HUES48 (cell line): ENCODE measurements around the gene S100A8.

Experiments used
- H3K27ac ChIP-seq: one replicate; pipeline ENCODE4 v1.7.0; 2013; ENCODE audit warnings: low read depth, low read length, inconsistent platforms
- H3K27me3 ChIP-seq: 2 replicates; pipeline ENCODE4 v1.6.1; 2013; ENCODE audit warnings: mild to moderate bottlenecking, low read length; ENCODE audit not compliant: control insufficient read depth, insufficient read depth
- H3K36me3 ChIP-seq: 2 replicates; pipeline ENCODE4 v1.6.1; 2013; ENCODE audit warnings: low read length; ENCODE audit not compliant: control insufficient read depth, insufficient read depth
- H3K4me1 ChIP-seq: 2 replicates; pipeline ENCODE4 v1.6.1; 2013; ENCODE audit warnings: mild to moderate bottlenecking, low read length; ENCODE audit not compliant: control insufficient read depth, insufficient read depth
- H3K4me3 ChIP-seq: 2 replicates; pipeline ENCODE4 v1.5.1; 2013; ENCODE audit warnings: mild to moderate bottlenecking, low read depth, low read length
- H3K9ac ChIP-seq: 2 replicates; pipeline ENCODE4 v1.6.1; 2013; ENCODE audit warnings: mild to moderate bottlenecking, low read depth, low read length, moderate library complexity
- H3K9me3 ChIP-seq: 2 replicates; pipeline ENCODE4 v1.6.1; 2013; ENCODE audit warnings: low read length; ENCODE audit not compliant: control insufficient read depth, insufficient read depth

Gene S100A8

GRCh38 chr1:153390938-153391710 lies at the start of gene S100A8:
Gene S100A8, minus strand, starts transcription at chr1:153391073. Its CDS starts 538 bp downstream, at chr1:153390535.
- no peak within 1 kb of the TSS for H3K9ac ChIP-seq
- no peak within 1 kb of the TSS for H3K27ac ChIP-seq
- H3K4me1 ChIP-seq: no peaks in the 10 kb centered on the region
- no peaks in the 10 kb centered on the region for H3K27me3 ChIP-seq
- no peak within 1 kb of the TSS for H3K4me3 ChIP-seq
- no peaks in the 10 kb centered on the region for H3K36me3 ChIP-seq
- H3K9me3 ChIP-seq: no peaks in the 10 kb centered on the region

DNA sequence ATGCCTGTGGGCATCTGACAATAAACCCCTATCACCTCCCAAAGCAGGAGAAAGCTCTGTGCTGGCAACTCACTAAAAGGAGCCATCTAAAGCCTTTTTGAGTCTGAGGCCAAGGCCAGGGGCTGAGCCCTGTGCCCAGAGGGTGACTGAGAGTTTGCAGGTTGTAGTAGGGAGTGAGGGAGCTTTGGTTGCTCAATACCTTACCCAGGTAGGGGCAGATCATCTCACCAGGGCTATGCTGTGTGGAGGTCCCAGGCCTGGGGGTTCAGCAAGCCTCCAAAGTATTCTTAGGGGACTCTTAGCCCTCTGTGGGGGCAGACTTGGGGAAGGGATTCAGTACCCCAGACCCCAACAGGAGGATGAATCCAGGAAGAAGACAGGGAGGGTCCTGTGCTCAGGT lies 48.4 kb upstream of the S100A8 start:
- H3K9me3 ChIP-seq: no peaks in the 10 kb centered on the region
- no peak overlapping the region for H3K27ac ChIP-seq
- H3K27me3 ChIP-seq: no peaks in the 10 kb centered on the region

DNA sequence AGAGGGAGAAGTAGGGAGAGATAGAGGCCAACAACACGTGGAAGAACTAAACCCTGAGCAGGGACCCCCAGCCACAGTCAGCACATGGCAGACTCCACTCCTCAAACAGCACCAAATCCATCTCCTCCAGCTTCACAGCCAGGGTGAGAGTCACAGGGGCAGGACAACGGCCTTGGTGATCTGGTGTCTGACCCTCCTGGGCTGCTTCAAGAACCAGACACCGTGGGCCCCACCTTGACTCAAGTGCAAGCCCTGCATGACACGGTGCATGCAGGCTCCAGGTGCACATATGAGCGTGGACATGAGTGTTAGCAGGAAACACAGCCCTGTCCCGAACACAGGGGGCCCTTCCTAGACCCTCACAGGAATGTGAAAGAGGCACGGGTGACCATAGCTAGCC lies 47.7 kb upstream of the S100A8 start:
- Histone ChIP-seq H3K27me3 (no peaks in the 10 kb centered on the region), H3K9ac (no peak overlapping the region), H3K4me1 (no peaks in the 10 kb centered on the region), H3K36me3 (no peaks in the 10 kb centered on the region), H3K9me3 (no peaks in the 10 kb centered on the region), H3K27ac (no peak overlapping the region), H3K4me3 (no peak overlapping the region)

More for the DNA sequence above, 48.4 kb upstream of the S100A8 start:
- H3K36me3 ChIP-seq: no peaks in the 10 kb centered on the region
- H3K4me3 ChIP-seq: no peak overlapping the region
- no peak overlapping the region for H3K9ac ChIP-seq
- H3K4me1 ChIP-seq: no peaks in the 10 kb centered on the region

DNA sequence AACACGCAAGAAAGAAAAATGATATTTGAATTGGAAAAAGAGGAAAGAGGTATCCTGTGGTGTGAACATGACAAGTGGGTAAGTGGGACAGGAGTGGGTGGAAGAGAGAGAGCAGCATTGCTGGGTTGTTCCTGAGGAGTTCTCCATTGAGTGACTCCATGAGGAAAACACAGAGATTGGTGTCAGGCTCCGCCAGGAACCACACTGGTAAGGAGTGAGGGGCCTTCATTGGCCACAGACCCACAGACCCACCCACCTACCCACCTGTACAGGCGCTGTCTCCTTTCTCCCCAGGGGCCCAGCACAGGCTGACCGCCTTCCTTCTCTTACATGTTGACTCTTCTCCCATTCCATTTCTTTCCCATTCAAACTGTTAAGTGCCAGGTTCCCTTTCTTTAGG lies 46.4 kb upstream of the S100A8 start:
- no peaks in the 10 kb centered on the region for H3K27me3 ChIP-seq
- no peaks in the 10 kb centered on the region for H3K4me1 ChIP-seq
- no peak overlapping the region for H3K27ac ChIP-seq
- H3K9ac ChIP-seq: no peak overlapping the region
- H3K36me3 ChIP-seq: no peaks in the 10 kb centered on the region
- no peak overlapping the region for H3K4me3 ChIP-seq
- no peaks in the 10 kb centered on the region for H3K9me3 ChIP-seq

DNA sequence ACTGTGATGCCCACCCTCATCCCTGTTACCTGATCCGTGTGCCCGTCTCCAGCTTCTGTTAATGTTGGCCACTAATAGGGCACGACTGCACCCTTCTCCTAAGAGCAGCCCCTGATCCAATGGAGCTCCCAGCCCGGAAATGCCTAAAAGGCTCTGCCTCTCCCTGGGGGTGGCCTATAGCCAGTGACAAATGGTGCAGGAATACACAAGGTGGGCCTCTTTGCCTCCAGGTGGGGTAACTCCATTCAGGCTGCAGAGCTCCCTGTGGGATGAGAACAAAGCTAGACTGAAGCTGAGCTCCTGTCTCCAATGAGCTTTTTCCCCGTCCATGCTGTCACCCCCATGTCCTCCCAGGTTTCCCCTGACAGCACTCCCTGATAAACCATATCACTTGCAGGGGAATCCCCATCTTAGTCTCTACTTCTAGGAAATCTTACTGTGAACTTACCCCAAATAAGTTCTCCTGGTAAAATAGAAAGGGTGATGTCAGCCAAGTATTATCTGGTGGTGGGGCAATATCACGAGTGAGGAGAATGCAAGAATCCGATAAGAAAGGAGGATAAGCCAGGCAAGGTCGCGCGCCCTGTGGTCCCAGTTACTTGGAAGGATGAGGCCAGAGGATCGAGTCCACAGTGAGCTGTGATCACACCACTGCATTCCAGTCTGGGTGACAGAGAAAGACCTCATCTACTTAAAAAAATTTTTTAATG lies 44.0 kb upstream of the S100A8 start:
- H3K9me3 ChIP-seq: no peaks in the 10 kb centered on the region
- H3K36me3 ChIP-seq: no peaks in the 10 kb centered on the region
- no peak overlapping the region for H3K9ac ChIP-seq
- no peaks in the 10 kb centered on the region for H3K27me3 ChIP-seq
- no peak overlapping the region for H3K4me3 ChIP-seq
- H3K4me1 ChIP-seq: no peaks in the 10 kb centered on the region
- H3K27ac ChIP-seq: no peak overlapping the region

GRCh38 chr1:153432874-153433681 lies 42.2 kb upstream of the S100A8 start:
- Histone ChIP-seq H3K36me3 (no peaks in the 10 kb centered on the region), H3K4me1 (no peaks in the 10 kb centered on the region), H3K4me3 (no peak overlapping the region), H3K9me3 (no peaks in the 10 kb centered on the region), H3K9ac (no peak overlapping the region), H3K27ac (no peak overlapping the region), H3K27me3 (no peaks in the 10 kb centered on the region)

DNA sequence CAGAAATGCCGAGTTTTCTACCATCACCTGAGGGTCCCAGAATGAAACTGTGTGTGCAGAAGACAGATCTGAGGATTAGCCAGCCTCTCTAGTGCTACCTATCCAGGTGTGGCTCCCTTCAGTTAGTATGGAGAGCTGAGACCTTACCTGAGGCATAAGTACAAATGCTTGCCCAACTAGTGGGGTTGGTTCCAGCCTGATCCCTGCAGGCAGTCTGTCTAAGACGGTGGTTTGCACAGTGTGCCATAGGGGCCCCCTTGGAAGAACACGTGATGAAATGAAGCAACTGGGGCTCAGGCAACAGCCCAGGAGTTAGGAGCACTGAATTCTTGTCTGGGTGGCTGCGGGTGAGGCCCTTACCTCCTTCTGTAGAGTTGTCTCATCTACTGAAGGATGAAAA lies 41.1 kb upstream of the S100A8 start:
- Histone ChIP-seq H3K4me3 (no peak overlapping the region), H3K27ac (no peak overlapping the region), H3K9ac (no peak overlapping the region), H3K27me3 (no peaks in the 10 kb centered on the region), H3K9me3 (no peaks in the 10 kb centered on the region), H3K36me3 (no peaks in the 10 kb centered on the region), H3K4me1 (no peaks in the 10 kb centered on the region)

DNA sequence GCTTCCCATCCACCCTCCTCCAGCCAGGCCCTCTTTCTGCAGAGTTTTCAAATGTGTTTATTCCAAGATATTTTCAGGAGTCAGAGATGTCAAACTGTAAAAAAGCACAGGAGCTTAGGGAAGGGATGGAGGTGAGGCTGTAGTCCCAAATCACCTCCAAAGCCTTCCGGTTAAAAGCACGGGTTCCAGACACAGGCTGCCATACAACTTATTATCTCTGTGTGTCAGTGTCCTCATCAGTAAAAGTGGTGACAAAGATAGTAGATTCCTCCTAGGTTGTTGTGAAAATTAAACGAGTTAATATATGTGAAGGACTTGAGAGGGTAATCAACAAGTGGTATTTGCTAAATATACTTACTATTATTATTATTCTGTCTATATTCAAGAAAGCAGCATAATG lies 40.6 kb upstream of the S100A8 start:
- no peaks in the 10 kb centered on the region for H3K36me3 ChIP-seq
- no peak overlapping the region for H3K27ac ChIP-seq
- no peak overlapping the region for H3K9ac ChIP-seq
- H3K4me3 ChIP-seq: no peak overlapping the region
- no peaks in the 10 kb centered on the region for H3K27me3 ChIP-seq
- H3K9me3 ChIP-seq: no peaks in the 10 kb centered on the region
- no peaks in the 10 kb centered on the region for H3K4me1 ChIP-seq

DNA sequence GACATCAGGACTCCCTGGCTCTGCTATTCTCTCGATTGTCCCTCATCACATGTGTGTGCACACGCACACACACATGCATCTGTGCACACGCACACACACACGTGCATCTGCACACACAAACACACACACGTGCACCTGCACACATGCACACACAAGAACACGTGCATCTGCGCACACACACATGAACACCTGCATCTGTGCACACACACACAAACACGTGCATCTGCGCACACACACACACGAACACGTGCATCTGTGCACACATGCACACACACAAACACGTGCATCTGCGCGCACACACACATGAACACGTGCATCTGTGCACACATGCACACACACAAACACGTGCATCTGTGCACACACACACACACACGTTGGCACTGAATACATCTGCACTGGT lies 40.1 kb upstream of the S100A8 start:
- H3K36me3 ChIP-seq: no peaks in the 10 kb centered on the region
- no peak overlapping the region for H3K9ac ChIP-seq
- no peaks in the 10 kb centered on the region for H3K9me3 ChIP-seq
- H3K4me1 ChIP-seq: no peaks in the 10 kb centered on the region
- H3K4me3 ChIP-seq: no peak overlapping the region
- no peaks in the 10 kb centered on the region for H3K27me3 ChIP-seq
- no peak overlapping the region for H3K27ac ChIP-seq

DNA sequence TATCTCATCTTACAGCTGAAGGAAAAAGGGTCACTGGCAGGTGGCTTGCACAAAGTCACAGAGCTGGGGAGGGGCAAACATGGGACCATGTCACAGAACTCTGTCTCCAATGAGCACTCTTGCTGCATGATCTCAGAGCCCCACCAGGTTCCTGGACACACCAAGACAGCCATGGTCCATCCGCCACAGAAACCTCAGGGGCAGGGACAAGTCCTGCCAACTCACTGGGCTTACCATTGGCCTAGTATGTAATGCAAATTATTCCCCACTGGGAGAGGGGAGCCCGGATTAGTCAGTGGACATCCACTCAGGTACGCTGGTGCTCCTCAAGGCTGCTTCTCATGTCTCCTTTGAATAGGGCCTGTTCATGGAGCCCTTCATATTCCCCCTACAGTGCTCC lies 39.7 kb upstream of the S100A8 start:
- no peaks in the 10 kb centered on the region for H3K27me3 ChIP-seq
- H3K36me3 ChIP-seq: no peaks in the 10 kb centered on the region
- no peak overlapping the region for H3K27ac ChIP-seq
- H3K9ac ChIP-seq: no peak overlapping the region
- no peaks in the 10 kb centered on the region for H3K4me1 ChIP-seq
- no peaks in the 10 kb centered on the region for H3K9me3 ChIP-seq
- H3K4me3 ChIP-seq: no peak overlapping the region

- H3K4me1 ChIP-seq: no peaks in the 10 kb centered on the region
- no peak overlapping the region for H3K4me3 ChIP-seq
- H3K27ac ChIP-seq: no peak overlapping the region
- H3K27me3 ChIP-seq: no peaks in the 10 kb centered on the region
- no peaks in the 10 kb centered on the region for H3K36me3 ChIP-seq
- H3K9me3 ChIP-seq: no peaks in the 10 kb centered on the region
- H3K9ac ChIP-seq: no peak overlapping the region
Measured at GRCh38 chr1:153430166-153430553, 39.3 kb upstream of the S100A8 start.
